Transverse colon (tissue), 4 donors: ENCODE results near the gene ALDOC. TPM values are rescaled to one million over a fixed set of nuclear protein-coding genes. Genes with fewer than 3 reads are reported as not detected.
A peak's percentile ranks its signal among the peaks of the same experiment; 100 is the strongest.

Source experiments
- DNase-seq: peaks from one replicate; pipeline ENCODE4 v3.0.0-alpha.2; 2019
- H3K27ac ChIP-seq, 4 donors: fragments of 200-600 bp; sonication (generic); 2 replicates each; pipeline ENCODE4 v1.5.1; 2016 to 2018; ENCODE audit warnings: inconsistent platforms in 4 of 4
- H3K27me3 ChIP-seq: fragments of 200-600 bp; sonication (generic); 2 replicates; pipeline ENCODE4 v1.5.1; 2017; ENCODE audit warnings: inconsistent platforms
- H3K36me3 ChIP-seq, 4 donors: fragments of 200-600 bp; sonication (generic); 2 replicates each; pipeline ENCODE4 v1.5.1; 2017 to 2019; ENCODE audit warnings: inconsistent platforms in 4 of 4
- H3K4me1 ChIP-seq, 4 donors: fragments of 200-600 bp; sonication (generic); 2 replicates each; pipeline ENCODE4 v1.5.1; 2017 to 2020; ENCODE audit warnings: inconsistent platforms in 4 of 4
- H3K4me3 ChIP-seq, 4 donors: fragments of 200-600 bp; sonication (generic); 1 replicate in 1 of 4; 2 replicates in 3 of 4; pipeline versions ENCODE4 v1.5.1 to v1.6.1; 2017 to 2019; ENCODE audit warnings: inconsistent platforms in 4 of 4
- H3K9me3 ChIP-seq, 2 donors: fragments of 200-600 bp; sonication (generic); 2 replicates each; pipeline ENCODE4 v1.5.1; 2017 to 2019; ENCODE audit warnings: inconsistent platforms in 2 of 2
- EP300 ChIP-seq: sonication (generic); formaldehyde crosslinking; IDR thresholded peaks from one replicate; pipeline ENCODE4 v1.6.1; 2017; ENCODE audit warnings: antibody characterized with exemption, low read depth
- POLR2A ChIP-seq: fragments of 450-650 bp; IDR thresholded peaks from one replicate; pipeline ENCODE4 v1.6.1; 2016; ENCODE audit warnings: antibody characterized with exemption, mild to moderate bottlenecking, moderate library complexity
- POLR2AphosphoS5 ChIP-seq, 3 donors: sonication (generic); formaldehyde crosslinking; IDR thresholded peaks; one replicate each; pipeline ENCODE4 v1.6.1; 2016; ENCODE audit warnings: antibody characterized with exemption in 3 of 3
- WGBS, 2 donors: methylation state at CpG; one replicate each; pipeline ENCODE4 v1.1.5; 2018; ENCODE audit warnings: low coverage in 1 of 2; 5-methylcytosine and 5-hydroxymethylcytosine counted together
- in situ Hi-C, 4 donors: fragments of 200-750 bp; cut with MboI; loops; one replicate each; pipeline versions ENCODE4 v1.15.0 to v1.15.1; 2017; ENCODE audit warnings: low sequenced_read_pairs in 3 of 4, low pct_ligation_motif_present in 1 of 4, low pct_unique_long_range_greater_than_20kb in 1 of 4
- intact Hi-C: fragments of 100-400 bp; cut with DNase I; formaldehyde crosslinking; loops from one replicate; pipeline ENCODE4 v1.15.1; 2023; ENCODE audit warnings: low total_unique reads
- total RNA-seq, 4 donors: library from RNA; depleted of rRNA; stranded (reverse); fragments of >200 nt; gene quantifications; one replicate each; pipeline ENCODE4 v1.1.0, GENCODE V29; 2016
- TF ChIP-seq, protein P1 (sequence below), 5 experiments: fragments of 200-600 bp in 3 of 5; fragments of 450-650 bp in 2 of 5; sonication (generic) in 3 of 5; IDR thresholded peaks; 1 replicate in 2 of 5; 2 replicates in 3 of 5; pipeline ENCODE4 v1.5.1; 2016 to 2017; ENCODE audit warnings: antibody characterized with exemption in 5 of 5, inconsistent platforms in 3 of 5, mild to moderate bottlenecking in 2 of 5, moderate library complexity in 1 of 5

ALDOC gene
- total RNA-seq, 4 donors from 2014 or later = 3.0 to 46.1 (median 18.7) TPM

DNA sequence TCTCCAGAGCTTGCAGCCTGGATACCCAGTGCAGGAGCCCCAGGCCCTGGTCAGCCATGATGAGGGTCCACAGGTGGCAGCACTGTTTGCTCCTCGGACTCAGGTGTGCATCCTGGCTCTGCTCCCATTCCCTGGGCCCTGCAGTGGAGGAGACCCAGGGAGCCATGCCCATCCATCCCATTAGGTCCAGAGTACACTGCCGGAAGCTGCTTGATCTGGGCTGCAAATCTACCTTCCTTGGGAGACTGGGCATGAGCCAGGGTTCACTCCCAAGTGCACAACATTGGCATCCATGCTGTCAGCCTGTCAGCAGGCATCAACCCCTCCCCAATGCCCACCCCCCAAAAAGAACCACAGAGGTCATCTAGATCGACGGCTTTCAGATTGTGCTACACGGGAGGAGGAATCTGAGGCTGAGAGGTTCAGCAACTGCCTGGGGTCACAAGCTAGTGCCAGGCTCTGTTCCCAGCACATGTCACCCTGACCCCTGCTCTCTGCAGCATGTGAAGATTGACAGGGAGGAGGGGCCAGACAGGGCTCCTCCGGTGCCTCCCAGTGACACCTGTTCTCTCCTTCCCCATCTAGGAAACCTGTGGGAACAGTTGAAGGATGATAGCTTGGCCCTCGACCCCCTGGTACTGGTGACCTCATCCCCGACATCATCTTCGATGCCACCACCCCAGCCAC, 40.0 kb downstream of the ALDOC start:
- DNase-seq = peak; percentile 28
- intact Hi-C loops (no loop called here), in situ Hi-C loops (no loop called here)
- Histone ChIP-seq H3K4me3 (no peak overlapping the region), H3K36me3 (no peaks in the 10 kb centered on the region), H3K4me1 (peaks cover 3 to 18% (median 8%) of the 10 kb centered on the region in 4 donors), H3K9me3 (no peaks in the 10 kb centered on the region), H3K27me3 (no peaks in the 10 kb centered on the region), H3K27ac (no peak overlapping the region)
- WGBS, 2 donors = 30% methylated on average over 9 of the region's 9 CpGs; no CpG with 5 or more reads in 1 of the 2 donors
- no peak for TF ChIP-seq POLR2A
- TF ChIP-seq EP300 = no peak
- TF ChIP-seq POLR2AphosphoS5 (IDR thresholded peaks at IDR 0.05) = no peak
- TF ChIP-seq, protein P1, sequence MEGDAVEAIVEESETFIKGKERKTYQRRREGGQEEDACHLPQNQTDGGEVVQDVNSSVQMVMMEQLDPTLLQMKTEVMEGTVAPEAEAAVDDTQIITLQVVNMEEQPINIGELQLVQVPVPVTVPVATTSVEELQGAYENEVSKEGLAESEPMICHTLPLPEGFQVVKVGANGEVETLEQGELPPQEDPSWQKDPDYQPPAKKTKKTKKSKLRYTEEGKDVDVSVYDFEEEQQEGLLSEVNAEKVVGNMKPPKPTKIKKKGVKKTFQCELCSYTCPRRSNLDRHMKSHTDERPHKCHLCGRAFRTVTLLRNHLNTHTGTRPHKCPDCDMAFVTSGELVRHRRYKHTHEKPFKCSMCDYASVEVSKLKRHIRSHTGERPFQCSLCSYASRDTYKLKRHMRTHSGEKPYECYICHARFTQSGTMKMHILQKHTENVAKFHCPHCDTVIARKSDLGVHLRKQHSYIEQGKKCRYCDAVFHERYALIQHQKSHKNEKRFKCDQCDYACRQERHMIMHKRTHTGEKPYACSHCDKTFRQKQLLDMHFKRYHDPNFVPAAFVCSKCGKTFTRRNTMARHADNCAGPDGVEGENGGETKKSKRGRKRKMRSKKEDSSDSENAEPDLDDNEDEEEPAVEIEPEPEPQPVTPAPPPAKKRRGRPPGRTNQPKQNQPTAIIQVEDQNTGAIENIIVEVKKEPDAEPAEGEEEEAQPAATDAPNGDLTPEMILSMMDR (IDR thresholded peaks at IDR 0.05) = no peak

DNA sequence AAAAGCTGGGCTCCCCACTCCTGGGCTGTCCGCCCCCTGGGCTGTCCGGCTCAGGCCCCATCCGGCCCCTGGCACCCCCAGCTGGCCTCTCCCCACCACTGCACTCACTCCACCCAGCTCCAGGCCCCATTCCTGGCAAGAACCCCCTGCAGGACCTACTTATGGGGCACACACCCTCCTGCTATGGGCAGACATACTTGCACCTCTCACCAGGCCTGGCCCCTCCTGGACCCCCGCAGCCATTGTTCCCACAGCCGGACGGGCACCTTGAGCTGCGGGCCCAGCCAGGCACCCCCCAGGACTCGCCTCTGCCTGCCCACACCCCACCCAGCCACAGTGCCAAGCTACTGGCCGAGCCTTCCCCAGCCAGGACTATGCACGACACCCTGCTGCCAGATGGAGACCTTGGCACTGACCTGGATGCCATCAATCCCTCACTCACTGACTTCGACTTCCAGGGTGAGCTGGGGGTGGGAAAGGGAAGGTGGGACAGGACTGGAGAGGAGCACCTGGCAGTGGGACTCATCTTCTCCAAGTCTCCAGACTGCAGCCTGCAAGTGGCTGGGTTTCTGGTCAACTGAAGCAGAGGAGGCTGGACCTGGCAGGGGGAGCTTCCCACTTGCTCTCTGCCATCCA, 41.8 kb downstream of the ALDOC start:
- TF ChIP-seq POLR2A = no peak
- no peak for TF ChIP-seq POLR2AphosphoS5 (IDR thresholded peaks at IDR 0.05)
- TF ChIP-seq, protein P1 (IDR thresholded peaks at IDR 0.05) = no peak
- no peak for TF ChIP-seq EP300
- intact Hi-C loops (no loop called here), in situ Hi-C loops (loop anchor here in 1 of 4 donors (5.0 kb wide), 1 partner anchor 38 kb away; no protein-coding TSS in a partner anchor)
- Histone ChIP-seq H3K27ac (no peak overlapping the region), H3K9me3 (no peaks in the 10 kb centered on the region), H3K36me3 (no peaks in the 10 kb centered on the region), H3K27me3 (no peaks in the 10 kb centered on the region), H3K4me3 (no peak overlapping the region), H3K4me1 (peaks cover 3 to 18% (median 8%) of the 10 kb centered on the region in 4 donors)
- 87% methylated on average over 11 of the region's 11 CpGs; no CpG with 5 or more reads in 1 of the 2 donors for WGBS, 2 donors
- DNase-seq = no peak

DNA sequence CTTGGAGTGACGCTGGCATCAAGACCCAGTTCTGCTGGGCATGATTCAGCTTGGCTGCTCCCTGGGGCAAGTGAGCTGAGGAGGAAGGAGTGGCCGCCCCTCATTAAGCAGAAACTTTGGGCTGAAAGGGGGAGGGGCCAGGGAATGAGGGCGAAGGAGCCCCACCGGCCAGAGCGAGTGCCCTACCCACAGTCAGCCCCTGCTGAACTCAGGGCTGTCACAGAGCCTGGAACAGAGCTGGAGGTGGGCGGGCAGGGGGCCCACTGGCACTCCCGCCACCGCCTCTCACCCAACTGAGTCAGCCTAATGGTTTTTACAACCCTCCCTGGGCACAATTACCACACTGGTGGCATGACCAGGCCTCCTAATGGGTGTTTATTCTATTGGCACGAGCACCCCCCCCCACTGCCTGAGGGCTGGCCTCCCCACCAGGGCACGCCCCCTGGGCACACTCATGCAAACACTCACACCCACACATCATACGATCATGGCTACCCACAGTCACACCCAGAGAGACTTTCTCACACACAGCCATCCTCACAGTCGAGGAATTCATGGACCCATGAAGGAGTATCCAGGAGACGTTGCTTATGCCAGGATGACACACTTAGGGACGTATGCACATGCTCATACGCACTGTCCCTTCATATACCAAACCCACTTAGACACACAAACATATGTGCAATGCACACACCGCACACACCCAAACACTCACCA, 43.4 kb downstream of the ALDOC start:
- TF ChIP-seq POLR2A (no peak), POLR2AphosphoS5 (IDR thresholded peaks at IDR 0.05) (no peak), EP300 (no peak)
- TF ChIP-seq, protein P1 (IDR thresholded peaks at IDR 0.05) = no peak
- Histone ChIP-seq H3K36me3 (no peaks in the 10 kb centered on the region), H3K4me3 (no peak overlapping the region), H3K9me3 (no peaks in the 10 kb centered on the region), H3K27me3 (no peaks in the 10 kb centered on the region), H3K27ac (no peak overlapping the region), H3K4me1 (peaks cover 3 to 27% (median 9%) of the 10 kb centered on the region in 4 donors)
- DNase-seq = peak; percentile 52
- intact Hi-C loops (no loop called here), in situ Hi-C loops (loop anchor here in 1 of 4 donors (5.0 kb wide), 1 partner anchor 36 kb away; no protein-coding TSS in a partner anchor)
- WGBS, 2 donors = 54% methylated on average over 15 of the region's 16 CpGs; no CpG with 5 or more reads in 1 of the 2 donors
